ENCODE data around the gene ATG4C. TPM values are rescaled to one million over a fixed set of nuclear protein-coding genes. Genes with fewer than 3 reads are reported as not detected.
"Not testable (repeated sequence)": the region's sequence is repeated elsewhere in the genome, so short reads cannot be mapped to it uniquely, and the experiment has no call there.

The ATG4C gene
- total RNA-seq, 1 experiment from 2014 or later: 6.5 TPM

GRCh38 chr1:62823556-62823955 lies 39.6 kb downstream of the ATG4C start:
- ChIA-PET CTCF (interaction anchor here (0.6 kb wide), 1 partner anchor 125 kb away, joined by 3 read pairs; no protein-coding TSS in a partner anchor), POLR2A (no interaction called here)
- Histone ChIP-seq H3K4me1 (ENCODE audit: control insufficient read depth, insufficient read depth, low read length) (no peaks in the 10 kb centered on the region), H3K4me3 (ENCODE audit: low read depth in 2 of 2, low read length in 2 of 2) (no peak overlapping the region), H3K27ac (ENCODE audit: low read length) (no peak overlapping the region), H3K36me3 (ENCODE audit: control insufficient read depth, insufficient read depth, low read length) (no peaks in the 10 kb centered on the region), H3K27me3 (ENCODE audit: control insufficient read depth, insufficient read depth, low read length) (no peaks in the 10 kb centered on the region), H3K9me3 (ENCODE audit: control insufficient read depth, insufficient read depth, low read depth, low read length) (no peaks in the 10 kb centered on the region)
- no peak for ATAC-seq
- no TSS peak for BruUV-seq (replicated peaks)
- DNase-seq (ENCODE audit: low read depth, low spot score): no peak
- intact Hi-C loops (cut with micrococcal nuclease; ENCODE audit: unreplicated experiment) (no loop called here), in situ Hi-C loops (cut with HindIII; ENCODE audit: low pct_unique_long_range_greater_than_20kb, low sequenced_read_pairs) (no loop called here)
- TF ChIP-seq, protein P1, sequence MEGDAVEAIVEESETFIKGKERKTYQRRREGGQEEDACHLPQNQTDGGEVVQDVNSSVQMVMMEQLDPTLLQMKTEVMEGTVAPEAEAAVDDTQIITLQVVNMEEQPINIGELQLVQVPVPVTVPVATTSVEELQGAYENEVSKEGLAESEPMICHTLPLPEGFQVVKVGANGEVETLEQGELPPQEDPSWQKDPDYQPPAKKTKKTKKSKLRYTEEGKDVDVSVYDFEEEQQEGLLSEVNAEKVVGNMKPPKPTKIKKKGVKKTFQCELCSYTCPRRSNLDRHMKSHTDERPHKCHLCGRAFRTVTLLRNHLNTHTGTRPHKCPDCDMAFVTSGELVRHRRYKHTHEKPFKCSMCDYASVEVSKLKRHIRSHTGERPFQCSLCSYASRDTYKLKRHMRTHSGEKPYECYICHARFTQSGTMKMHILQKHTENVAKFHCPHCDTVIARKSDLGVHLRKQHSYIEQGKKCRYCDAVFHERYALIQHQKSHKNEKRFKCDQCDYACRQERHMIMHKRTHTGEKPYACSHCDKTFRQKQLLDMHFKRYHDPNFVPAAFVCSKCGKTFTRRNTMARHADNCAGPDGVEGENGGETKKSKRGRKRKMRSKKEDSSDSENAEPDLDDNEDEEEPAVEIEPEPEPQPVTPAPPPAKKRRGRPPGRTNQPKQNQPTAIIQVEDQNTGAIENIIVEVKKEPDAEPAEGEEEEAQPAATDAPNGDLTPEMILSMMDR (IDR thresholded peaks at IDR 0.05): no peak
- TF ChIP-seq TCF7L2 (IDR thresholded peaks at IDR 0.05; ENCODE audit: low read depth, low read length) (no peak), SIN3A (IDR thresholded peaks at IDR 0.05; ENCODE audit: borderline replicate concordance, insufficient read depth, low read depth, low read length) (no peak), POLR2AphosphoS5 (IDR thresholded peaks at IDR 0.05; ENCODE audit: low read depth, low read length) (no peak)
- TF ChIP-seq, protein P2, sequence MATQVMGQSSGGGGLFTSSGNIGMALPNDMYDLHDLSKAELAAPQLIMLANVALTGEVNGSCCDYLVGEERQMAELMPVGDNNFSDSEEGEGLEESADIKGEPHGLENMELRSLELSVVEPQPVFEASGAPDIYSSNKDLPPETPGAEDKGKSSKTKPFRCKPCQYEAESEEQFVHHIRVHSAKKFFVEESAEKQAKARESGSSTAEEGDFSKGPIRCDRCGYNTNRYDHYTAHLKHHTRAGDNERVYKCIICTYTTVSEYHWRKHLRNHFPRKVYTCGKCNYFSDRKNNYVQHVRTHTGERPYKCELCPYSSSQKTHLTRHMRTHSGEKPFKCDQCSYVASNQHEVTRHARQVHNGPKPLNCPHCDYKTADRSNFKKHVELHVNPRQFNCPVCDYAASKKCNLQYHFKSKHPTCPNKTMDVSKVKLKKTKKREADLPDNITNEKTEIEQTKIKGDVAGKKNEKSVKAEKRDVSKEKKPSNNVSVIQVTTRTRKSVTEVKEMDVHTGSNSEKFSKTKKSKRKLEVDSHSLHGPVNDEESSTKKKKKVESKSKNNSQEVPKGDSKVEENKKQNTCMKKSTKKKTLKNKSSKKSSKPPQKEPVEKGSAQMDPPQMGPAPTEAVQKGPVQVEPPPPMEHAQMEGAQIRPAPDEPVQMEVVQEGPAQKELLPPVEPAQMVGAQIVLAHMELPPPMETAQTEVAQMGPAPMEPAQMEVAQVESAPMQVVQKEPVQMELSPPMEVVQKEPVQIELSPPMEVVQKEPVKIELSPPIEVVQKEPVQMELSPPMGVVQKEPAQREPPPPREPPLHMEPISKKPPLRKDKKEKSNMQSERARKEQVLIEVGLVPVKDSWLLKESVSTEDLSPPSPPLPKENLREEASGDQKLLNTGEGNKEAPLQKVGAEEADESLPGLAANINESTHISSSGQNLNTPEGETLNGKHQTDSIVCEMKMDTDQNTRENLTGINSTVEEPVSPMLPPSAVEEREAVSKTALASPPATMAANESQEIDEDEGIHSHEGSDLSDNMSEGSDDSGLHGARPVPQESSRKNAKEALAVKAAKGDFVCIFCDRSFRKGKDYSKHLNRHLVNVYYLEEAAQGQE (IDR thresholded peaks at IDR 0.05; ENCODE audit: insufficient read depth in 1 of 2, low read depth in 2 of 2, low read length in 1 of 2): no peak

DNA sequence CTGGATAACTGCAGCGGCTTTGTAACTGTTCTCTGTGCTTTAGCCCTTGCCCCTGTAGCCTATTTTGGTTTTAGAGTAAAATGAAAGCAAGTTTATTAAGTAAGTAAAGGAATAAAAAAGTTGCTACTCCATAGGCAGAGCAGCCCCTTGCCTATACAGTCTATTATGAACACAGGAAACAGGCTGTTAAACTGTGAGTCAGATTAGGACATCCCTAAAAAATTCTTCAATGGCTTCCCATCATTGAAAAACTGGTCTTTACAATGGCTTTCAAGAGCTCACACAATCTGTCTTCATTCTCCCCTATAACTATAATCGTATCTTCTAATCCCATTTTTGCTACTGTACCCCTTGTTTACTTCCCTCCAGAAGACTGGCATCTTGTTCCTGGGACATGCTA lies 43.0 kb downstream of the ATG4C start:
- CTCF ChIA-PET: no interaction called here
- BruUV-seq (replicated peaks): no TSS peak
- ATAC-seq: no peak

DNA sequence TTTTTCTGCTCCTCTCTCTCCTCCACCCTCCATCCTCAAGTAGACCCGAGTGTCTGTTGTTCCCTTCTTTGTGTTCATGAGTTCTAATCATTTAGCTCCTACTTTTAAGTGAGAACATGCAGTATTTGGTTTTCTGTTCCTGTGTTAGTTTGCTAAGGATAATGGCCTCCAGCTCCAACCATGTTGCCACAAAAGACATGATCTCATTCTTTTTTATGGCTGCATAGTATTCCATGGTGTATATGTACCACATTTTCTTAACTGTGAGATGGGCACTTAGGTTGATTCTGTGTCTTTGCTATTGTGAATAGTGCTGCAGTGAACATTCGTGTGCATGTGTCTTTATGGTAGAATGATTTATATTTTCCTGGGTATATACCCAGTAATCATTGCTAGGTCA lies 43.9 kb downstream of the ATG4C start:
- H3K36me3 ChIP-seq (ENCODE audit: control insufficient read depth, insufficient read depth, low read length); H3K27ac ChIP-seq (ENCODE audit: low read length); intact Hi-C loops (cut with micrococcal nuclease; ENCODE audit: unreplicated experiment); H3K27me3 ChIP-seq (ENCODE audit: control insufficient read depth, insufficient read depth, low read length); in situ Hi-C loops (cut with HindIII; ENCODE audit: low pct_unique_long_range_greater_than_20kb, low sequenced_read_pairs); ATAC-seq; H3K9me3 ChIP-seq (ENCODE audit: control insufficient read depth, insufficient read depth, low read depth, low read length); H3K4me3 ChIP-seq (ENCODE audit: low read depth in 2 of 2, low read length in 2 of 2); DNase-seq (ENCODE audit: low read depth, low spot score); BruUV-seq (replicated peaks); H3K4me1 ChIP-seq (ENCODE audit: control insufficient read depth, insufficient read depth, low read length): not testable (repeated sequence)
- ChIA-PET CTCF (interaction anchor here (0.6 kb wide), 1 partner anchor 756 kb away, joined by 6 read pairs; no protein-coding TSS in a partner anchor), POLR2A (interaction anchor here (0.6 kb wide), 1 partner anchor 160 kb away, joined by 3 read pairs; no protein-coding TSS in a partner anchor)

More for the DNA sequence above, 43.0 kb downstream of the ATG4C start:
- Histone ChIP-seq H3K27me3 (ENCODE audit: control insufficient read depth, insufficient read depth, low read length) (no peaks in the 10 kb centered on the region), H3K4me3 (ENCODE audit: low read depth in 2 of 2, low read length in 2 of 2) (no peak overlapping the region), H3K4me1 (ENCODE audit: control insufficient read depth, insufficient read depth, low read length) (no peaks in the 10 kb centered on the region), H3K9me3 (ENCODE audit: control insufficient read depth, insufficient read depth, low read depth, low read length) (no peaks in the 10 kb centered on the region), H3K36me3 (ENCODE audit: control insufficient read depth, insufficient read depth, low read length) (no peaks in the 10 kb centered on the region), H3K27ac (ENCODE audit: low read length) (no peak overlapping the region)
- intact Hi-C loops (cut with micrococcal nuclease; ENCODE audit: unreplicated experiment) (no loop called here), in situ Hi-C loops (cut with HindIII; ENCODE audit: low pct_unique_long_range_greater_than_20kb, low sequenced_read_pairs) (no loop called here)
- DNase-seq (ENCODE audit: low read depth, low spot score): no peak
- POLR2A ChIA-PET: no interaction called here
- TF ChIP-seq POLR2AphosphoS5 (IDR thresholded peaks at IDR 0.05; ENCODE audit: low read depth, low read length): no peak
- no peak for TF ChIP-seq TCF7L2 (IDR thresholded peaks at IDR 0.05; ENCODE audit: low read depth, low read length)
- TF ChIP-seq, protein P2 (IDR thresholded peaks at IDR 0.05; ENCODE audit: insufficient read depth in 1 of 2, low read depth in 2 of 2, low read length in 1 of 2): no peak
- no peak for TF ChIP-seq SIN3A (IDR thresholded peaks at IDR 0.05; ENCODE audit: borderline replicate concordance, insufficient read depth, low read depth, low read length)
- TF ChIP-seq, protein P1 (IDR thresholded peaks at IDR 0.05): no peak

All from Panc1 (cell line).